ENCODE measurements around the gene RHOT1. TPM values are rescaled to one million over a fixed set of nuclear protein-coding genes. Genes with fewer than 3 reads are reported as not detected.

Gene RHOT1
- total RNA-seq, 1 donor from 2014 or later = 36.1 TPM

DNA sequence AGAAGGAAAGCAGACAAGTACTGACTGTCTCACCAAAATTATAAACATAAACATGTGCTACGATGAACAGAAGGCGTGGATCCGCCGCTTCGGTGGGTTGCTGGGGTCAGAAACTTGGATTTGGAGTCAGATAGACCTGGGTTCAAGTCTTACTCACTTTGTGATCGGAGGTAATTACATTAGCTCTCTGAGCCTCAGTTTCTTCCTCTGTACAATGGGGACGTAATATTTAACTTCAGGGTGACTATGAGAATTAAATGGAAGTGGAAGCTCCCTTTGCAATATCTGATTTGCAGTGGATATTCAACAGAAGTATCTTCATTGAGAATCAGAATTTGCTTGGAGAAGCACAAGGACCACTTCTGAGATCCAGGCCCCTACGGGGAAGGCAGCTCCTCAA lies 129.5 kb downstream of the RHOT1 start:
- H3K4me3 Mint-ChIP-seq (ENCODE audit: unreplicated experiment) = peak overlapping the region; percentile 52
- peaks cover 33% of the 10 kb centered on the region for H3K9me3 Mint-ChIP-seq (ENCODE audit: unreplicated experiment)
- peaks cover 60% of the 10 kb centered on the region for H3K4me1 Mint-ChIP-seq (ENCODE audit: low read depth, unreplicated experiment)
- peaks cover 4% of the 10 kb centered on the region for H3K36me3 Mint-ChIP-seq (ENCODE audit: unreplicated experiment)
- TF ChIP-seq, protein P1, sequence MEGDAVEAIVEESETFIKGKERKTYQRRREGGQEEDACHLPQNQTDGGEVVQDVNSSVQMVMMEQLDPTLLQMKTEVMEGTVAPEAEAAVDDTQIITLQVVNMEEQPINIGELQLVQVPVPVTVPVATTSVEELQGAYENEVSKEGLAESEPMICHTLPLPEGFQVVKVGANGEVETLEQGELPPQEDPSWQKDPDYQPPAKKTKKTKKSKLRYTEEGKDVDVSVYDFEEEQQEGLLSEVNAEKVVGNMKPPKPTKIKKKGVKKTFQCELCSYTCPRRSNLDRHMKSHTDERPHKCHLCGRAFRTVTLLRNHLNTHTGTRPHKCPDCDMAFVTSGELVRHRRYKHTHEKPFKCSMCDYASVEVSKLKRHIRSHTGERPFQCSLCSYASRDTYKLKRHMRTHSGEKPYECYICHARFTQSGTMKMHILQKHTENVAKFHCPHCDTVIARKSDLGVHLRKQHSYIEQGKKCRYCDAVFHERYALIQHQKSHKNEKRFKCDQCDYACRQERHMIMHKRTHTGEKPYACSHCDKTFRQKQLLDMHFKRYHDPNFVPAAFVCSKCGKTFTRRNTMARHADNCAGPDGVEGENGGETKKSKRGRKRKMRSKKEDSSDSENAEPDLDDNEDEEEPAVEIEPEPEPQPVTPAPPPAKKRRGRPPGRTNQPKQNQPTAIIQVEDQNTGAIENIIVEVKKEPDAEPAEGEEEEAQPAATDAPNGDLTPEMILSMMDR (IDR thresholded peaks at IDR 0.05; ENCODE audit: partially characterized antibody, unreplicated experiment) = no peak
- no peak for DNase-seq
- H3K27me3 Mint-ChIP-seq (ENCODE audit: unreplicated experiment) = peaks cover 13% of the 10 kb centered on the region
- peak overlapping the region; percentile 43 for H3K27ac Mint-ChIP-seq (ENCODE audit: unreplicated experiment)

DNA sequence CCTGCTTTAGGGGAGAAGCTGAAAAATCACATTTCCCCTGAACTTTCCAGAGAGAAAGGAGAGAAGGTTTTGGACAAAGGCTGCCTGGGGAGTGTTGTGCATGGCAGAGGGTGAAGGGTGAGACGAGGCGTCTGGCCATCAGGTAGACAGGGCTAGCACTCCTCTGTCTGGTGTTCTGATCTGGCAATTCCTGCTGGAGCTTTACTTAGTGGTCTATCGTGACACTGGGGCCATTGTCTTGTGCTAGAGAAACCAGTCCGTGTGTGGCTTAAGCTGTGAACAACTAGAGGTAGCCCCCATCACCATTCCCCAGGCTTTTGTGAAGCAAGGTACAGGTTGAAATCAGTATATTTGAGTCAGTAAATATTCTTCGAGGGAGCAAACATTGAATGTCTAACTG lies 131.8 kb downstream of the RHOT1 start:
- peaks cover 4% of the 10 kb centered on the region for H3K36me3 Mint-ChIP-seq (ENCODE audit: unreplicated experiment)
- peaks cover 21% of the 10 kb centered on the region for H3K9me3 Mint-ChIP-seq (ENCODE audit: unreplicated experiment)
- H3K27ac Mint-ChIP-seq (ENCODE audit: unreplicated experiment) = peak overlapping the region; percentile 97
- no peak for DNase-seq
- peak overlapping the region; percentile 62 for H3K4me3 Mint-ChIP-seq (ENCODE audit: unreplicated experiment)
- TF ChIP-seq, protein P1 (IDR thresholded peaks at IDR 0.05; ENCODE audit: partially characterized antibody, unreplicated experiment) = no peak
- H3K27me3 Mint-ChIP-seq (ENCODE audit: unreplicated experiment) = peaks cover 7% of the 10 kb centered on the region
- peaks cover 57% of the 10 kb centered on the region for H3K4me1 Mint-ChIP-seq (ENCODE audit: low read depth, unreplicated experiment)

DNA sequence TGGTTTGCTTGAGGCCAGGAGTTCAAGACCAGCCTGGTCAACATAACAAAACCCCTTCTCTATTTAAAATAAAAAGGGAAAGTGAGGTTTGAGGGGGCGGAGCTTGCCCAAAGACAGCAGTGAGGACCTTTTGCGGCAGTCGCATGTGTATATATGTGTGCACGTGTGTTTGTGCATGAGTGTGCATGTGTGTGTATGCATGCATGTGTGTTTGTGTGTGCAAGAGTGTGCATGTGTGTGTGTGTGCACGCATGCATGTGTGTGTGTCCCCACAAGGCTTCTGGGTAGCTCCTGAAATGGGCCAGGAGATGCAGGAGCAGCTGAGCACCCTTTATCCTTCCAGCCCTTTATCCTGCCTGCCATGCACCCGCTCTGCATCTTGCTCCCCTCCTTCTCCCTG lies 132.3 kb downstream of the RHOT1 start:
- Mint-ChIP-seq H3K4me1 (ENCODE audit: low read depth, unreplicated experiment) (peaks cover 56% of the 10 kb centered on the region), H3K27ac (ENCODE audit: unreplicated experiment) (peak overlapping the region; percentile 97), H3K36me3 (ENCODE audit: unreplicated experiment) (peaks cover 4% of the 10 kb centered on the region), H3K4me3 (ENCODE audit: unreplicated experiment) (peak overlapping the region; percentile 79), H3K9me3 (ENCODE audit: unreplicated experiment) (peaks cover 21% of the 10 kb centered on the region), H3K27me3 (ENCODE audit: unreplicated experiment) (peaks cover 8% of the 10 kb centered on the region)
- TF ChIP-seq, protein P1 (IDR thresholded peaks at IDR 0.05; ENCODE audit: partially characterized antibody, unreplicated experiment) = no peak
- no peak for DNase-seq

Other genes starting within 250 kb of the RHOT1 start
- 50.4 TPM for gene UTP6, start 240.8 kb upstream of the RHOT1 start, total RNA-seq (ENCODE audit: unreplicated experiment)
- gene SUZ12, start 205.5 kb upstream of the RHOT1 start, total RNA-seq (ENCODE audit: unreplicated experiment) = 23.8 TPM
- gene LRRC37B, start 135.1 kb upstream of the RHOT1 start, total RNA-seq (ENCODE audit: unreplicated experiment) = 23.4 TPM
- gene RHBDL3, start 123.3 kb downstream of the RHOT1 start, total RNA-seq (ENCODE audit: unreplicated experiment) = 124 TPM
- gene C17orf75, start 199.7 kb downstream of the RHOT1 start, total RNA-seq (ENCODE audit: unreplicated experiment) = 48.9 TPM
- gene ZNF207, start 207.7 kb downstream of the RHOT1 start, total RNA-seq (ENCODE audit: unreplicated experiment) = 216 TPM

Data from glutamatergic neuron (in vitro differentiated cells).